ENCODE results near the gene CEP162.
"Not testable (repeated sequence)": the region's sequence is repeated elsewhere in the genome, so short reads cannot be mapped to it uniquely, and the experiment has no call there.

DNA sequence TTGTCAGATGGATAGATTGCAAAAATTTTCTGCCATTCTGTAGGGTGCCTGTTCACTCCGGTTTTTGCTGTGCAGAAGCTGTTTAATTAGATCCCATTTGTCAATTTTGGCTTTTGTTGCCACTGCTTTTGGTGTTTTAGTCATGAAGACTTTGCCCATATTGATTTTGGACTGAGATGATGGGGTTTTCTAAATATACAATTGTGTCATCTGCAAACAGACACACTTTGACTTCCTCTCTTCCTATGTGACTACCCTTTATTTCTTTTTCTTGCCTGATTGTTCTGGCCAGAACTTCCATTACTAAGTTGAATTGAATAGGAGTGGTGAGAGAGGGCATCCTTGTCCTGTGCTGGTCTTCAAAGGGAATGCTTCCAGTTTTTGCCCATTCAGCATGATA is 97.9 kb downstream of the CEP162 start:
- TF ChIP-seq, protein P1, sequence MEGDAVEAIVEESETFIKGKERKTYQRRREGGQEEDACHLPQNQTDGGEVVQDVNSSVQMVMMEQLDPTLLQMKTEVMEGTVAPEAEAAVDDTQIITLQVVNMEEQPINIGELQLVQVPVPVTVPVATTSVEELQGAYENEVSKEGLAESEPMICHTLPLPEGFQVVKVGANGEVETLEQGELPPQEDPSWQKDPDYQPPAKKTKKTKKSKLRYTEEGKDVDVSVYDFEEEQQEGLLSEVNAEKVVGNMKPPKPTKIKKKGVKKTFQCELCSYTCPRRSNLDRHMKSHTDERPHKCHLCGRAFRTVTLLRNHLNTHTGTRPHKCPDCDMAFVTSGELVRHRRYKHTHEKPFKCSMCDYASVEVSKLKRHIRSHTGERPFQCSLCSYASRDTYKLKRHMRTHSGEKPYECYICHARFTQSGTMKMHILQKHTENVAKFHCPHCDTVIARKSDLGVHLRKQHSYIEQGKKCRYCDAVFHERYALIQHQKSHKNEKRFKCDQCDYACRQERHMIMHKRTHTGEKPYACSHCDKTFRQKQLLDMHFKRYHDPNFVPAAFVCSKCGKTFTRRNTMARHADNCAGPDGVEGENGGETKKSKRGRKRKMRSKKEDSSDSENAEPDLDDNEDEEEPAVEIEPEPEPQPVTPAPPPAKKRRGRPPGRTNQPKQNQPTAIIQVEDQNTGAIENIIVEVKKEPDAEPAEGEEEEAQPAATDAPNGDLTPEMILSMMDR (IDR thresholded peaks at IDR 0.05) = not testable (repeated sequence)
- not testable (repeated sequence) for TF ChIP-seq POLR2A (IDR thresholded peaks at IDR 0.05)
